GM12878 (cell line): ENCODE results near the gene S1PR2. TPM values are rescaled to one million over a fixed set of nuclear protein-coding genes. Genes with fewer than 3 reads are reported as not detected.

Experiments used
- ATAC-seq: fragments of 200-7000 bp; cut with Tn5 transposase; 3 replicates; pipeline ENCODE4 v1.9.1; 2020; ENCODE audit warnings: mild to moderate bottlenecking, moderate library complexity
- BruUV-seq: library from RNA; stranded (reverse); fragments of 400-500 nt; replicated peaks from 2 replicates; lab custom pipeline; 2021; lab: Mats Ljungman, UMichigan
- CTCF ChIA-PET: fragments of 300-600 bp; sonication (Branson Sonifier 250); formaldehyde crosslinking; extraction: SDS; loops from one replicate; lab custom pipeline; 2021; ENCODE audit warnings: inconsistent platforms; lab: Yijun Ruan, JAX
- POLR2A ChIA-PET: fragments of 350-600 bp; formaldehyde crosslinking; extraction: SDS; loops from one replicate; lab custom pipeline; 2021; ENCODE audit warnings: inconsistent platforms; lab: Charles Lee
- RAD21 ChIA-PET: fragments of 300-600 bp; sonication (Branson Sonifier 250); formaldehyde crosslinking; loops from one replicate; lab custom pipeline; 2023; ENCODE audit warnings: antibody characterized with exemption; ENCODE audit not compliant: unreplicated experiment; lab: Charles Lee
- SMC1A ChIA-PET: fragments of 300-600 bp; sonication (Branson Sonifier 250); formaldehyde crosslinking; loops from one replicate; lab custom pipeline; 2023; ENCODE audit not compliant: unreplicated experiment, uncharacterized antibody; lab: Charles Lee
- DNase-seq: peaks from one replicate; pipeline ENCODE4 v3.0.0-alpha.2; 2011; ENCODE audit warnings: low read depth, low spot score
- FAIRE-seq: peaks from 3 replicates; lab custom pipeline; 2011; peaks lifted over from hg19 to GRCh38; lab: Jason Lieb, UNC
- H2AFZ ChIP-seq: 2 replicates; pipeline ENCODE4 v1.6.0; 2011; ENCODE audit warnings: low read depth, low read length, control low read depth; ENCODE audit not compliant: control insufficient read depth
- H3K27ac ChIP-seq: 2 replicates; pipeline ENCODE4 v1.5.1; 2011; ENCODE audit warnings: control low read depth; ENCODE audit not compliant: control insufficient read depth, insufficient read depth
- H3K27me3 ChIP-seq, 2 experiments: replicated peaks in 1 of 2; 2 replicates each; pipeline versions ENCODE4 v1.6.0 to v1.6.1; 2011; ENCODE audit warnings: low read length in 1 of 2; ENCODE audit not compliant: control insufficient read depth in 2 of 2, insufficient read depth in 2 of 2
- H3K36me3 ChIP-seq, 2 experiments: 2 replicates each; pipeline ENCODE4 v1.5.1; 2011; ENCODE audit warnings: low read length in 1 of 2; ENCODE audit not compliant: control insufficient read depth in 2 of 2, insufficient read depth in 2 of 2
- H3K4me1 ChIP-seq: 2 replicates; pipeline ENCODE4 v1.6.1; 2011; ENCODE audit warnings: mild to moderate bottlenecking, low read length, moderate library complexity, mixed read lengths; ENCODE audit not compliant: control insufficient read depth, insufficient read depth
- H3K4me2 ChIP-seq: 2 replicates; pipeline ENCODE4 v1.6.0; 2011; ENCODE audit warnings: control low read depth; ENCODE audit not compliant: control insufficient read depth, insufficient read depth
- H3K4me3 ChIP-seq: fragments of 200-600 bp; sonication (generic); 2 replicates; pipeline ENCODE4 v1.5.1; 2016
- H3K79me2 ChIP-seq: 2 replicates; pipeline ENCODE4 v1.6.0; 2011; ENCODE audit warnings: low read length; ENCODE audit not compliant: control insufficient read depth, insufficient read depth
- H3K9ac ChIP-seq: 2 replicates; pipeline ENCODE4 v1.8.0; 2011; ENCODE audit warnings: low read length, control low read depth, mixed read lengths; ENCODE audit not compliant: control insufficient read depth, insufficient read depth
- H3K9me3 ChIP-seq: replicated peaks from 3 replicates; pipeline ENCODE4 v1.5.1; 2011; ENCODE audit warnings: mild to moderate bottlenecking, low read length; ENCODE audit not compliant: control insufficient read depth, insufficient read depth
- H4K20me1 ChIP-seq: 2 replicates; pipeline ENCODE4 v1.6.0; 2011; ENCODE audit not compliant: control insufficient read depth, insufficient read depth
- ATF3 ChIP-seq: IDR thresholded peaks from 2 replicates; pipeline ENCODE4 v1.6.1; 2011; ENCODE audit warnings: low read depth, mild to moderate bottlenecking, low read length, moderate library complexity, borderline replicate concordance; ENCODE audit errors: extremely low read depth
- CHD4 ChIP-seq: fragments of 200-600 bp; sonication (generic); IDR thresholded peaks from 2 replicates; pipeline ENCODE4 v1.6.1; 2016; ENCODE audit warnings: mild to moderate bottlenecking
- E4F1 ChIP-seq: fragments of 450-650 bp; IDR thresholded peaks from 2 replicates; pipeline ENCODE4 v1.6.1; 2018; ENCODE audit warnings: borderline replicate concordance, mild to moderate bottlenecking; ENCODE audit not compliant: partially characterized antibody
- PBX3 ChIP-seq: IDR thresholded peaks from 2 replicates; pipeline ENCODE4 v1.6.1; 2011; ENCODE audit warnings: mild to moderate bottlenecking, low read depth, low read length, moderate library complexity; ENCODE audit not compliant: insufficient replicate concordance
- RB1 ChIP-seq: fragments of 450-650 bp; formaldehyde crosslinking; IDR thresholded peaks from 2 replicates; pipeline ENCODE4 v1.6.1; 2017; ENCODE audit warnings: mild to moderate bottlenecking, borderline replicate concordance
- RELB ChIP-seq: fragments of 450-650 bp; IDR thresholded peaks from 2 replicates; pipeline ENCODE4 v1.6.1; 2017; ENCODE audit warnings: low read depth, mild to moderate bottlenecking, moderate library complexity
- SMC3 ChIP-seq: IDR thresholded peaks from 2 replicates; pipeline ENCODE4 v1.6.1; 2011; ENCODE audit warnings: low read length, improper control_type of control experiment, borderline replicate concordance
- SREBF2 ChIP-seq: IDR thresholded peaks from 2 replicates; pipeline ENCODE4 v1.6.1; 2012; ENCODE audit warnings: mild to moderate bottlenecking, low read length
- ZNF207 ChIP-seq: fragments of 450-650 bp; IDR thresholded peaks from 2 replicates; pipeline ENCODE4 v1.6.1; 2014; ENCODE audit warnings: antibody characterized with exemption, mild to moderate bottlenecking, borderline replicate concordance
- ZNF217 ChIP-seq: fragments of 450-650 bp; IDR thresholded peaks from 2 replicates; pipeline ENCODE4 v1.6.1; 2017; ENCODE audit warnings: antibody characterized with exemption, mild to moderate bottlenecking
- ZNF592 ChIP-seq: fragments of 450-650 bp; IDR thresholded peaks from 2 replicates; pipeline ENCODE4 v1.6.1; 2017; ENCODE audit warnings: mild to moderate bottlenecking, moderate library complexity
- ZSCAN29 ChIP-seq: fragments of 450-650 bp; IDR thresholded peaks from 2 replicates; pipeline ENCODE4 v1.6.1; 2017; ENCODE audit warnings: mild to moderate bottlenecking, moderate library complexity
- WGBS: methylation state at CpG from one replicate; pipeline ENCODE4 v1.1.6; 2016; ENCODE audit warnings: low lambda C conversion rate; ENCODE audit not compliant: insufficient replicate concordance, insufficient coverage; ENCODE audit errors: missing lambda C conversion rate; 5-methylcytosine and 5-hydroxymethylcytosine counted together
- in situ Hi-C: fragments of 300-500 bp; cut with MboI; formaldehyde crosslinking; loops from 9 replicates; pipeline ENCODE4 v1.14.3; 2018; ENCODE audit warnings: mixed read lengths
- intact Hi-C: fragments of 100-400 bp; cut with micrococcal nuclease; formaldehyde crosslinking; loops from one replicate; pipeline ENCODE4 v1.14.2; 2022; ENCODE audit not compliant: unreplicated experiment
- polyA plus RNA-seq, 11 experiments: library from polyadenylated mRNA; depleted of rRNA in 4 of 11; unstranded in 6 of 11; stranded (reverse) in 5 of 11; fragments of >200 nt; fragmentation: Nextera tagmentation in 4 of 11; fragmentation: Illumina TruSeq in 1 of 11; extraction: Ambion mirVana in 4 of 11; extraction: Trizol in 1 of 11; gene quantifications; 1 replicate in 1 of 11; 2 replicates in 10 of 11; pipeline versions ENCODE4 v1.2.1 to v1.2.3, GENCODE V29; 2011 to 2016; ENCODE audit warnings: inconsistent platforms in 2 of 11, missing spikeins in 2 of 11, low read depth in 1 of 11
- total RNA-seq, 4 experiments: library from RNA; depleted of rRNA in 3 of 4; stranded (reverse); fragments of >200 nt in 3 of 4; fragmentation: Illumina TruSeq in 1 of 4; extraction: Trizol in 1 of 4; gene quantifications; 2 replicates each; pipeline versions ENCODE4 v1.2.1 to v1.2.3, GENCODE V29; 2013 to 2021

S1PR2 gene
- total and polyA plus RNA-seq, 10 of the 15 experiments (the other 5 are each of a cell fraction or from before 2014, with no cell fraction given), result 4.9 to 26.8 (median 11.6) TPM

GRCh38 chr19:10184636-10185035 is 46.5 kb downstream of the S1PR2 start:
- CTCF ChIA-PET, result interaction anchor here (1.2 kb wide), 1 partner anchor 66 kb away, joined by 3 read pairs; no protein-coding TSS in a partner anchor
- Histone ChIP-seq H2AFZ (no peak overlapping the region), H3K36me3 (peaks cover 20 to 30% of the 10 kb centered on the region in 2 experiments; a peak in 3 of 4 replicates), H3K79me2 (peaks cover 53% of the 10 kb centered on the region), H4K20me1 (peaks cover 4% of the 10 kb centered on the region; the same call in 1 of the 2 replicates), H3K9me3 (no peaks in the 10 kb centered on the region), H3K27me3 (no peaks in the 10 kb centered on the region), H3K4me1 (no peaks in the 10 kb centered on the region; the same call in 1 of the 2 replicates), H3K27ac (no peak overlapping the region), H3K9ac (no peak overlapping the region), H3K4me3 (no peak overlapping the region), H3K4me2 (no peak overlapping the region)
- SMC1A ChIA-PET, result no interaction called here
- intact Hi-C loops (no loop called here), in situ Hi-C loops (no loop called here)
- RAD21 ChIA-PET, result no interaction called here
- FAIRE-seq, result no peak
- TF ChIP-seq PBX3 (no peak), RB1 (no peak), ATF3 (no peak), ZNF217 (no peak), SREBF2 (no peak), ZNF207 (no peak), CHD4 (no peak), RELB (no peak), ZNF592 (no peak), ZSCAN29 (no peak), E4F1 (no peak), SMC3 (no peak)
- POLR2A ChIA-PET, result no interaction called here
- BruUV-seq, result no TSS peak
- WGBS, result 97% methylated on average over 5 of the region's 5 CpGs
- no peak for DNase-seq
- no peak for ATAC-seq
